HepG2 (cell line): ENCODE data around the gene KAZN. TPM values are rescaled to one million over a fixed set of nuclear protein-coding genes. Genes with fewer than 3 reads are reported as not detected.

Source experiments
- CBX5 ChIP-seq: sonication (generic); formaldehyde crosslinking; IDR thresholded peaks from 2 replicates; pipeline ENCODE4 v1.4.0; 2020; ENCODE audit warnings: missing genetic modification reagents, borderline replicate concordance
- EP300 ChIP-seq, 3 experiments: sonication (generic) in 1 of 3; formaldehyde crosslinking in 1 of 3; IDR thresholded peaks; 2 replicates each; pipeline versions ENCODE4 v1.5.1 to v1.6.1; 2011 to 2020; ENCODE audit warnings: low read depth in 2 of 3, low read length in 2 of 3, borderline replicate concordance in 1 of 3, improper control_type of control experiment in 1 of 3, mild to moderate bottlenecking in 1 of 3, missing genetic modification reagents in 1 of 3, moderate library complexity in 1 of 3
- HOXA5 ChIP-seq: sonication (generic); formaldehyde crosslinking; IDR thresholded peaks from 2 replicates; pipeline ENCODE4 v1.4.0; 2020; ENCODE audit warnings: missing genetic modification reagents
- LCORL ChIP-seq, 2 experiments: fragments of 450-650 bp in 1 of 2; sonication (generic) in 1 of 2; formaldehyde crosslinking in 1 of 2; IDR thresholded peaks; 2 replicates each; pipeline versions ENCODE4 v1.5.0 to v1.6.1; 2017 to 2020; ENCODE audit warnings: antibody characterized with exemption in 1 of 2, missing genetic modification reagents in 1 of 2
- ZNF350 ChIP-seq: sonication (generic); formaldehyde crosslinking; IDR thresholded peaks from 2 replicates; pipeline ENCODE4 v1.4.0; 2020; ENCODE audit warnings: mild to moderate bottlenecking, low read depth, missing genetic modification reagents, borderline replicate concordance
- polyA plus RNA-seq, 8 experiments: library from polyadenylated mRNA; depleted of rRNA in 3 of 8; stranded (reverse) in 7 of 8; unstranded in 1 of 8; fragments of >200 nt; fragmentation: Illumina TruSeq in 4 of 8; extraction: Trizol in 4 of 8; gene quantifications; 2 replicates each; pipeline versions ENCODE4 v1.2.1 to v1.2.3, GENCODE V29; 2011 to 2016; ENCODE audit warnings: low read depth in 4 of 8, missing spikeins in 1 of 8, mixed read lengths in 1 of 8; ENCODE audit not compliant: insufficient read depth in 1 of 8
- total RNA-seq, 5 experiments: library from RNA; depleted of rRNA; stranded (reverse); fragments of >200 nt; fragmentation: Illumina TruSeq; extraction: Trizol; gene quantifications; 2 replicates each; pipeline ENCODE4 v1.2.3, GENCODE V29; 2016; ENCODE audit warnings: low read depth in 1 of 5
- TF ChIP-seq, protein P1 (sequence below): IDR thresholded peaks from 2 replicates; pipeline ENCODE4 v1.6.1; 2016; ENCODE audit warnings: low read depth, missing genetic modification reagents, missing compliant biosample characterization
- TF ChIP-seq, protein P2 (sequence below): sonication (generic); formaldehyde crosslinking; IDR thresholded peaks from 2 replicates; pipeline ENCODE4 v1.8.0; 2022; ENCODE audit warnings: mild to moderate bottlenecking, missing genetic modification reagents, moderate library complexity

Gene KAZN
- total and polyA plus RNA-seq, 2 of the 13 experiments (the other 11 are each of a cell fraction or from before 2014, with no cell fraction given): 10.4 to 13.5 TPM

DNA sequence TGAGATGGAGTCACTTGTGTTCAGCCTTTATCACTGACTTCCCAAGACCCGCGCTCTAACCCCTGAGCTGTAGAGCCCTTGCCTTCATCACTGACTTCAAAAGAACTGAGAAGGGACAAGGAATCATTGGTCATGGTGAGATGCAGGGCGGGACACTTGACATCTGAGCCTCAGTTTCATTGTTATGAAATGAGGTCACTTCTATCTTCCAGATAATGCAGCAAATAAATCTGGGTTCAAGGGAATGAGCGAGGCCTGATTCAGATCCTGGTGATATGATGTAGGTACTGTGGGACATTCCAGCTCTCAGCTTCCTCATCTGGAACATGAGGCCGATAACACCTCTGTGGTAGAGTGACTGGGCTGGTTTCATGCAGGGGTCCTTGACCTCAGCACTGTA, 13.8 kb downstream of the KAZN start (continued):
- TF ChIP-seq, protein P1, sequence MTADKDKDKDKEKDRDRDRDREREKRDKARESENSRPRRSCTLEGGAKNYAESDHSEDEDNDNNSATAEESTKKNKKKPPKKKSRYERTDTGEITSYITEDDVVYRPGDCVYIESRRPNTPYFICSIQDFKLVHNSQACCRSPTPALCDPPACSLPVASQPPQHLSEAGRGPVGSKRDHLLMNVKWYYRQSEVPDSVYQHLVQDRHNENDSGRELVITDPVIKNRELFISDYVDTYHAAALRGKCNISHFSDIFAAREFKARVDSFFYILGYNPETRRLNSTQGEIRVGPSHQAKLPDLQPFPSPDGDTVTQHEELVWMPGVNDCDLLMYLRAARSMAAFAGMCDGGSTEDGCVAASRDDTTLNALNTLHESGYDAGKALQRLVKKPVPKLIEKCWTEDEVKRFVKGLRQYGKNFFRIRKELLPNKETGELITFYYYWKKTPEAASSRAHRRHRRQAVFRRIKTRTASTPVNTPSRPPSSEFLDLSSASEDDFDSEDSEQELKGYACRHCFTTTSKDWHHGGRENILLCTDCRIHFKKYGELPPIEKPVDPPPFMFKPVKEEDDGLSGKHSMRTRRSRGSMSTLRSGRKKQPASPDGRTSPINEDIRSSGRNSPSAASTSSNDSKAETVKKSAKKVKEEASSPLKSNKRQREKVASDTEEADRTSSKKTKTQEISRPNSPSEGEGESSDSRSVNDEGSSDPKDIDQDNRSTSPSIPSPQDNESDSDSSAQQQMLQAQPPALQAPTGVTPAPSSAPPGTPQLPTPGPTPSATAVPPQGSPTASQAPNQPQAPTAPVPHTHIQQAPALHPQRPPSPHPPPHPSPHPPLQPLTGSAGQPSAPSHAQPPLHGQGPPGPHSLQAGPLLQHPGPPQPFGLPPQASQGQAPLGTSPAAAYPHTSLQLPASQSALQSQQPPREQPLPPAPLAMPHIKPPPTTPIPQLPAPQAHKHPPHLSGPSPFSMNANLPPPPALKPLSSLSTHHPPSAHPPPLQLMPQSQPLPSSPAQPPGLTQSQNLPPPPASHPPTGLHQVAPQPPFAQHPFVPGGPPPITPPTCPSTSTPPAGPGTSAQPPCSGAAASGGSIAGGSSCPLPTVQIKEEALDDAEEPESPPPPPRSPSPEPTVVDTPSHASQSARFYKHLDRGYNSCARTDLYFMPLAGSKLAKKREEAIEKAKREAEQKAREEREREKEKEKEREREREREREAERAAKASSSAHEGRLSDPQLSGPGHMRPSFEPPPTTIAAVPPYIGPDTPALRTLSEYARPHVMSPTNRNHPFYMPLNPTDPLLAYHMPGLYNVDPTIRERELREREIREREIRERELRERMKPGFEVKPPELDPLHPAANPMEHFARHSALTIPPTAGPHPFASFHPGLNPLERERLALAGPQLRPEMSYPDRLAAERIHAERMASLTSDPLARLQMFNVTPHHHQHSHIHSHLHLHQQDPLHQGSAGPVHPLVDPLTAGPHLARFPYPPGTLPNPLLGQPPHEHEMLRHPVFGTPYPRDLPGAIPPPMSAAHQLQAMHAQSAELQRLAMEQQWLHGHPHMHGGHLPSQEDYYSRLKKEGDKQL (CRISPR knock-in tag): no peak
- TF ChIP-seq CBX5 (CRISPR knock-in tag) (no peak), HOXA5 (CRISPR knock-in tag) (no peak), ZNF350 (CRISPR knock-in tag) (no peak), EP300 (IDR thresholded peaks at IDR 0.05; ENCODE audit: low read depth in 2 of 2, low read length in 2 of 2) (no peak), EP300 (CRISPR knock-in tag; IDR thresholded peaks at IDR 0.05; ENCODE audit: borderline replicate concordance) (no peak), LCORL (IDR thresholded peaks at IDR 0.05) (no peak), LCORL (CRISPR knock-in tag; IDR thresholded peaks at IDR 0.05) (no peak)
- TF ChIP-seq, protein P2, sequence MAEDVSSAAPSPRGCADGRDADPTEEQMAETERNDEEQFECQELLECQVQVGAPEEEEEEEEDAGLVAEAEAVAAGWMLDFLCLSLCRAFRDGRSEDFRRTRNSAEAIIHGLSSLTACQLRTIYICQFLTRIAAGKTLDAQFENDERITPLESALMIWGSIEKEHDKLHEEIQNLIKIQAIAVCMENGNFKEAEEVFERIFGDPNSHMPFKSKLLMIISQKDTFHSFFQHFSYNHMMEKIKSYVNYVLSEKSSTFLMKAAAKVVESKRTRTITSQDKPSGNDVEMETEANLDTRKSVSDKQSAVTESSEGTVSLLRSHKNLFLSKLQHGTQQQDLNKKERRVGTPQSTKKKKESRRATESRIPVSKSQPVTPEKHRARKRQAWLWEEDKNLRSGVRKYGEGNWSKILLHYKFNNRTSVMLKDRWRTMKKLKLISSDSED (CRISPR knock-in tag): no peak
